ENCODE measurements around the gene MAB21L3.

DNA sequence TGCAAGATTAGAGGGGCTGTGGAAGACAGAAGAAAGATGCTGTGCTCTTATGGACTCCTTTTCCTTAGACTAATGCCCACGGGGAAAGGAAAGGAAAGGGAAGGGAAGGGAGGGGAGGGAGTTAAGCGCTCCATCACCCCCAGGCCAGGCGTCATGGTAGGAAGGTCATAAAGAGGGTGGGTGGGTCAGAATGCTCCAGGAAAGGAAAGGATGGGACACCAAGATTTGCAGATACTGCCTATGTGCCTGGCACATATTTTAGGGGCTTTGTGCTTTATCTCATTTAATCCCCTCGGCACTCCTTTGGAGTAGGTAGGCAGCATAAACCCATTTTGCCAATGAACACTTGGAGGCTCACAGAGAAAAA is 41.4 kb downstream of the MAB21L3 start:
- TF ChIP-seq POLR2A (IDR thresholded peaks at IDR 0.05; ENCODE audit: low read depth, low read length) (no peak), POLR2AphosphoS5 (IDR thresholded peaks at IDR 0.05; ENCODE audit: low read depth, low read length) (no peak), PAX5 (IDR thresholded peaks at IDR 0.05; ENCODE audit: insufficient read depth, low read length, severe bottlenecking) (no peak), TAF1 (IDR thresholded peaks at IDR 0.05; ENCODE audit: low read depth, low read length) (no peak)
